Smooth muscle cell of the brain vasculature (primary cell): Measurements from ENCODE around the gene MTHFD2L.
"Not testable (repeated sequence)": the region's sequence is repeated elsewhere in the genome, so short reads cannot be mapped to it uniquely, and the experiment has no call there.

Experiments used
- DNase-seq: peaks from one replicate; pipeline ENCODE4 v3.0.0-alpha.2; 2012; ENCODE audit warnings: low read depth, low spot score

MTHFD2L gene

DNA sequence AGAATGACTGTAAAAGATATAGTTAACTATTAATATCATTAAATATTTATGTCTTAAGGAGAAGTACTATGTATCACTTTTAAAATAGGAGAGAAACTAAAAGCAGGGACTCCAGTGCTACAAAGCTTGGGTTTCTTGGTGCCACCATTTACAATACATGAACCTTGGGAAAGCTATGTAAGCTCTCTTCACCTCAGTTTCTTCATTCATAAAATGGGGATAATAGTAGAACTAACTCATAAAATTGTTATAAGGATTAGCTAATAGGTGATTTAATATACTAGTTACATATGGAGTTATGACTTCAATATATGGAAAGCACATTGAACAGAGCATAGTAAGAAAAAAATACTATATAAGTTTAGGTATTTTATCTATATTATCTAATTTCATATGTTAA lies 174.0 kb downstream of the MTHFD2L start:
- DNase-seq: no peak

DNA sequence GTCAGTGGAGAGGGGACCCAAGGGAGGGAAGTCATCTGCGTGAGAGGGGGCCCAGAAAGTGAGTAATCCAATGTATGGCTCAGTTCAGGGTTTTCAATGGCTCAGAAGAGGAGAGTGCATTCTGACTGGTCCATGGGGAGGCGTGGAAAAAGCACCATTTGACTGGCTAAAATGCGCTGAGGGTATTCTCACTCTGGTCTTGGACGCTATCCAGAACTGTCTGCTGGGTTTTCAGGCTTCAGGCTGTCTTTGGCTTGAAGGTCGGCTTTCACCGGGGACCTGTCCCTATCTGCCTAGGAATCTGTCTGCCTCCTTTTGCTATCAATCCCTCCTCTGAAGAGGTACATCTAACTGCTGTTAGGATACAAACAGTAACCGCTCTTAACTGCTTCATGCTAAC lies 176.7 kb downstream of the MTHFD2L start:
- DNase-seq: no peak

- DNase-seq: no peak
These were observed 177.6 kb downstream of the MTHFD2L start for GRCh38 chr4:74335341-74336021.

GRCh38 chr4:74338792-74339333 lies 180.9 kb downstream of the MTHFD2L start:
- no peak for DNase-seq

GRCh38 chr4:74339501-74339900 lies 181.6 kb downstream of the MTHFD2L start:
- no peak for DNase-seq

DNA sequence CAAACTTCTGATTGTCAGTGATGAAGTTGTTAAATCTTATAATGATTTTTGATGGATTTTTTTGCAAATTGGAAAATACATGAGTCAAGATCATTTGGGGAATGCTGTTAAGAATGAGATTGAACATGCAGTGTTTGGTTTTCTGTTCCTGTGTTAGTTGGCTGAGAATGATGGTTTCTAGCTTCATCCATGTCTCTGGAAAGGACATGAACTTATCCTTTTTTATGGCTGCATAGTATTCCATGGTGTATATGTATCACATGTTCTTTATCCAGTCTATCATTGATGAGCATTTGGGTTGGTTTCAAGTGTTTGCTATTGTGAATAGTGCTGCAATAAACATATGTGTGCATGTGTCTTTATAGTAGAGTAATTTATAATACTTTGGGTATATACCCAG lies 182.5 kb downstream of the MTHFD2L start:
- not testable (repeated sequence) for DNase-seq

GRCh38 chr4:74344031-74344430 lies 186.1 kb downstream of the MTHFD2L start:
- no peak for DNase-seq
